ENCODE results near the gene ZIC4. TPM values are rescaled to one million over a fixed set of nuclear protein-coding genes. Genes with fewer than 3 reads are reported as not detected.

ZIC4 gene
- total RNA-seq, 1 donor from 2014 or later: not detected

DNA sequence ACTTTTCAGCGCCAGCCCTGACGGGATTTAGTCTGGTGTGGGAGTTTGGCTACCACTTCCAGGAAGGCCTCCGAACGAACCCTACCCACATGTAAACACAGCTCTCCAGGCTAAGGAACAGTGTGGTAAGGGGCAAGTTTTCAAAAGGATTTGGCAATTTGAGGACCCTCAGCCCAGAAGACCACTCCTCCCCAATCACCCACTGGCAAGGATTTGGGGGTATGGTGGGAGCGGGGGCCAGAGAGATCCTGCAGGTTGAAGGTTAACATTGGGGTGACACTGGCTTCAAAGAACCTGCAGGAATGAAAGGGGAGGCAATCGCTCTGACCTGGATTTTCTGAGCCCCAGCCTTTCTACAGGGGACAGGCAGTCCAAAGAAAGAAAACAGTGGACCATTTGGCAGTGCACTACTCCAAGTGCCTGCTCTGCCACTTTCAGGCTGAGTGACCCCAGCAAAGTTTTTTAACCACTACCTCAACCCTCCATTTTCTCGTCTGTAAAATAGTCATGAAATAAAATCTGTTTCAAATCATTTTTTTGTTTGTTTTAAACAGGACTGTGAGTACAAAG lies 34.5 kb downstream of the ZIC4 start:
- DNase-seq (ENCODE audit: low read depth in 2 of 2): no peak

DNA sequence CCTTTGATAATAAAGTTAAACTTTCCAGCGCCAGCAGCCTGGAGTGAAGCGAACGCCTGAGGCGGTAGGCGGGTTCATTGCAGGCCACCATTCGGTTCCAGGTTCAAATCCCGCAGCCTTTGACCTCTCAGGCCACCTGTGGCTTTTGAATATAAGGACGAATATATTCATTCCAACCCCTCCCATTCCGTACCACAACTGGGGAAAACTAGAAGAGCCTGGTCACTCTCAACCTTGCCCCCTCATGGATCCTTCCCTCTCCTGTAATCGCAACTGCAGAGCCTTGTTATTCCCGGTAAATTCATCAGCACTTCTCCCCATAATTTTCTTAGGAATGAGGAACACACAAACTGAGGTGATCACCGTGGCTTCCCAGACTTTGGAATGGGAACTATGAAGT lies 35.2 kb downstream of the ZIC4 start:
- DNase-seq (ENCODE audit: low read depth in 2 of 2): no peak

DNA sequence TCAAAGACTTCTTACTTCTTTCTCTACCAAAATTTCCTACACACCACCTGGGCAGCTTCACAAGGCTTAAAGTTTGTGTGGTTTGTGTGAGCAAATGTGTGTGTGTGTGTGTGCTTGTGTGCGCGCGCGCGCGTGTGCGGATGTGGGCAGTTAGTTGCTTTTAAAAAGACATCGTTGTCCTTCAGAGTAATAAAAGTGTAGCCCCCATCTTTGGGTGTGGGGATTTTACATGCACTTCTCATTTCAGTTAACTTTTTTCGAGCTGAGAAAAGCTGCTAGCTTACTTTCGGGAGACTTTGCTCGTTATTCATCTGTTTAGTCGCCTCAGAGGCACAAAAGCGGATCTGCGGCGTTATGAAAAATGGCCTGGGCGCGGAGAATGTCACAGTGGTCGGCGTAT lies 36.0 kb downstream of the ZIC4 start:
- no peak for DNase-seq (ENCODE audit: low read depth in 2 of 2)

DNA sequence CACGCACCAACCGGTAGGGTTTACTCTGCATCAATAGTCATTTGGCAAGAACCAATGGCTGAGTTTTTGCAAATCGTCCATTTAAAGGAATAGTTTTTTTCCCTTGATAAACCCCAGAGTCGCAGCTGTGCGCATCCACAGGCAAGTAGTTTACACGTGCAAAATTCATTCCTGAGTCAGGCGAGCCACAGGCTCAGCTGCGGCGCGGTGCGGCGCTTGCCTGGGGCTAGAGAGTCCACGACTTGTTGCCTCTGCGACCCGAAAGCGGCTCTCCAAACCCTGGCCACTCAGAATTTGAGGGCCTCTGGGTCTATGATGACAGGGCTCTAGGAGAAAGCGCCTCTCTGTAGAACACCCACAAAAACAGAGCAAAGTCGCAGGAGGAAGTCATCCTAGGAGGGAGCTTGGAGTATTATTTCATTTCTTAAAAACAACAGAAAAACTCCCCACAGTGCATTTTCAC lies 36.7 kb downstream of the ZIC4 start:
- DNase-seq (ENCODE audit: low read depth in 2 of 2): no peak

DNA sequence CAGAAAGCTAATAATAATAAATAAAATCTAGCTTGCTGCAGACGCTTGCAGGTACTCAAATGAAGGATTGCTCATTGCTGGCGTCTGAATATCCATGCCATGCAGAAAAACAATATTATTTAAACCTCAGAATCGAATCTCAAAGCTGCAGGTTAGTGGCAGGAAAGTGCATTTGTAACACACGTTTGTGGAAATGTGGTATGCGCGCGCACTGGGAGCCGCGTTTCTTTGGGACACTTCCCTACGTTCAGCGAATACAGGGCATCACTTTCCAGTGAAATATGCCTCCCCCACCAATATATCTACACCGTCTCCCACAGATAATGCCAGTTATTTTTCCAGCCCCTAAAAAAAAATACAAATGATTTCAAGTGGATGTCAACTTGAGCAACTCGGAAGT lies 37.1 kb downstream of the ZIC4 start:
- no peak for DNase-seq (ENCODE audit: low read depth in 2 of 2)

DNA sequence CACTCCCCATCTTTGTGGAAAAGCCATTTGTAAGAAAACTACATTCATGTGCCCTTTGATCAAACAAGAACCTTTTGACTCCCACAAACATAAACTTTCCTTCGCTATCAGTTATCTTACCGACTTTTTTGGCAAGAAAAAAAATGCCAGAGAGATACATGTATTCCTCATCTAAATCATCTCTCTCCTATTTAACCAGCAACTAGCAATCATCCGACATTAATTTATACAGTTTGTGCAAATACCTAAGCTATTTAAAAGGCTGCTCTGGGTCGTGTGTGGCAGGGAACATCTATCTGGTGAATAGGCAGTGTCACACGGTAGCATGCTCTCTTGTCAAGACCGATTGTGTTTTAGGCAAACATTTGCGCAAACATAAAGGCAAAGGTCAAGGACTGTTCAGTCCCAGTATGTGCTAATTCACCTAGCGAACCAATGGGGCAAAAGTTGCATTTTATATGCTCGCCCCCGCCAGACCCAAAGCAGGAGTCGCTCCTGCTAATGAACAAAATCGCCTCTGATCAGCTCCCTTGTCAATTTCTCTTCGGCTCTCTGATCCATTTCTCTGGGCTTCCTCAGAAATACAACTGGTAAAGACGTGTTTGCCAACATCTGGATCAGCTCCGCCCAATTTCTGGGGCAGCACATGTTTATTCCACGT lies 37.7 kb downstream of the ZIC4 start:
- no peak for DNase-seq (ENCODE audit: low read depth in 2 of 2)

DNA sequence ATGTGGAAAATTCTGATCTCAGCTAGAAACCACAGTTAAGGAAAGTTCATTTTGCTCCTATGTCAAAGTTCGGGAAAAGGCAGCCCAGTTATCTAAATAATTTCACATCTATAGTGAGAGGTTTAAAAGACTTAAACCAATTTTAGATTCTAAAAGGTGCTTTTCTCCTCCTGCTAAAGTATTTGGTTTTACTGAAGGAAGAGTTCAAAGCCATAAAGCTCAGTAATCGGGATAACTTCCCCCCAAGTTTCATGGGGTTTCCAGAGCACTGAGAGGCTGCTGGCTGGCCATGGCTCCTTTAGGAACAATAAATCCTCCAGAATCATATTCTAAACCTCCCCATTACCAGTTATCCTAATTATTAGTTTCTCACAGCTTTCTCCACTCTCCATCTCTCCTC lies 38.2 kb downstream of the ZIC4 start:
- no peak for DNase-seq (ENCODE audit: low read depth in 2 of 2)

DNA sequence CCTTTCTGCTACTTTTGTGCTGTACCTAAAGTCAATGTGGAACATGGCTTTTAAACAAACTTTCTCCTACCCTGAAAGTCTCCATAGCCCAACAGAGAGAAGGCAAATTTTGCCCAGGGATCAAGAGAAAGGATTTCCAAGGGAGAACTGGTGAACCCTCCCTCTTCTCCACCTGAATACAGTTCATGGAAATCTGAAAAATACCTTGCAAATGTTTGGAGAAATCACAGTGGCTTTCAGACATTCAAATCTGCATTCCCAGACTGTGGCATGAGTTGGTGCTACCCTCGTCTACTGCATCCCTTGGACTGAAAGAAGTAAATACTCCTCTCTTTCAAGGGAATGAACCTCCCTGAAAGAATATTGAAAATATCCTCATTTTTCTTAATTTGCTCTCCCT lies 38.7 kb downstream of the ZIC4 start:
- DNase-seq (ENCODE audit: low read depth in 2 of 2): no peak

DNA sequence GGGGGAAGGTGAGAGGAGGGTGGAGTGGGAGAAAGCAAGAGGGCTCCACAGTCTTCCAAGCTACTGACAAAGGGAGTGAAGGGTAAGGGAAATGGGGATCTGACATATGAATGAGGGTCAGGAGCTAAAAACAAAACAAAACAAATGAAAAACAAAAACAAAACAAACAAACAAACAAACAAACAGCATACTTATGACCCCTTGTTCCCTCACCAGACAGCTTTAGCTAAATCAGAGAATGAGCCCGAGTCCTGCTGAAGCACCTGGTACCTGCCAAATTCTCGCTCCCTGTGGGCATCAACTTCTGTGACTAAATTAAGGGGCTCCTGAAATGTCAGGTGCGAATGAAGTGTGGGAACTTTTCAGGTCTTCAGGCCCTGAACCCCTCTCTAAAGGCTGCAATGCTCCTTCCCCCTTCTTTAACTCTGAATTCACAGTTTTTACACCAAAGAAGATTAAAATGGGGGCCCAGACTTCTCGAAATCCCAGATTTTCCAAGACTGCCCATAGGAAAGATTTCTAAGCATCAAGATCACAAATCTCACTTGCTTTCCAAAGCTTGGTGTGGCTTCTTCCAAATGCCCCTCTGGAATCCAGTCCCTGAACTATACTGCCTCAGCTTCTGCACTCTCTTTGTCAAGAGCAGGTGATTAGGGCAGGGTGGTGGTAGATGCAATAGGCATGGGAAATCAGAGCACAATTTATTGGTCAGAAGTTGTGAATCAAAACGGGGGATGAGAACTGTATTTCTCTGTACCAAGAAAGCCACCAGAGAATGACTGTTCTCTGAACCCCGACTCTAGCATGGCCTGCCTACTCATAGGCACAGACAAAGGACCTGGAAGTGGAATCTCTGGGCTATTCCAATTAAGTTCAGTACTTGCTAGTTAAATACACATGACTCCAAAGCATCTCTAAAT lies 40.9 kb downstream of the ZIC4 start:
- no peak for DNase-seq (ENCODE audit: low read depth in 2 of 2)

DNA sequence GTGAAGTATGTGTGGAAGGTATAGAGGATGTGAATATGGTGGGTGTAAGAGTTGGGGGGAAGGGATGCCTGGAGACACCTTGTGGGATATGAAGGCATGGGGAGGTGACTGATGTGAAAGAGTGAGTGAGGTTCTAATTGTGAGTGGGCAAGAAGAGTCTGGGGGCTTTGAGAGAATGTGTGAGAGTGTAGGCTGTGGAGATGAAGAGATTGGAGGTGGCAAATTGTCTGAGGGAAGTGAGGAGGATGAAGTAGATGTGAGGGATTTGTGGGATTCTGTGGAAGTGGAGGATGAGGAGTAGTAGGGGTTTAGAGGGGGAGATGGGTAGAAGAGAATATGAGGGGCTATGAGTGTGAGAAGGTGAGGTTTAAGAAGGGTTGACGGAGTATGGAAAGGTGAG lies 41.6 kb downstream of the ZIC4 start:
- DNase-seq (ENCODE audit: low read depth in 2 of 2): no peak

DNA sequence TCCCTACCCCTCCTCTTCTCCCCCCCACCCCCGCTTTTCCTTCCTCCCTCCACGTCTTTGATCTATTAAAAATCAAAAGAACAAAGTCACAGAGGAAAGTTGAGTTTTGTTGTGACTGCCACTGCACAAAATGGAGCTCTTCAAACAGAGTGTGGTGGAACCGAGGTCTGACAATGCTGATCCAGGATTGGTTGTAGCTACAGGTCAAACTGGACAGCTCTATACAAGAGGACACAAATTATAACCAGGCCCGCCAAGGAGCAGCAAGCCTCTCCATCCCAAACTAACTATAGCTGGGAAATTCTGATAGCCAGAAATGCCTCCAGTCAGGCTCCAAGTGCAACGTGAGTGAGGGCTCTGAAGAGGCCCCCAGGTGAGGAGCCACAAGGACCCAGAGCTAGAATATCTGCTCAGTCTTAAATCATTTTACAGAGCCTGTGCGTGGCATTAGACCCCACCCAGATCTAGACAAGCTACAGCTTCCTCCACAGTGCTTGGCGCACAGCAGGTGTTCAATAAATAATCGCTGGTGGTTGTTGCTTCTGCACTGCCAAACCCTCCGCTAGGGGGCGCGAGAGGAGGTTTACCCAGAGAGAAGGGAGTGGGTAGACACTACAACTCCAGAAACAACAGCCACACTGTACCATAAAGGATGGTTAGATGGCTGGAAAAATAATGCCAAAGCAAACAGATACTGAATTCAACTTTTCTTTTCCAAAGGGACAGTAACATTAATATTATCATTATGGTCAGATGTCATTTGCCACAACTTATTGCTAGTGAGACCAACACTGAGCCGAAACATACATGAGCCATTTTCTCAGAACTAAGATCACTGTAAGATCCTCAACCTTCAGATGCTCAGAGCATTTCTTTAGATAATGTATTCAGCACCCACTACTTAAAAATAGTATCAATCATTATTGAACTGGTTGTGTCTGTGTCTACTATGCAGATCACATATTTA lies 44.6 kb downstream of the ZIC4 start:
- peak; percentile 23 to 32 for DNase-seq (ENCODE audit: low read depth in 2 of 2)

DNA sequence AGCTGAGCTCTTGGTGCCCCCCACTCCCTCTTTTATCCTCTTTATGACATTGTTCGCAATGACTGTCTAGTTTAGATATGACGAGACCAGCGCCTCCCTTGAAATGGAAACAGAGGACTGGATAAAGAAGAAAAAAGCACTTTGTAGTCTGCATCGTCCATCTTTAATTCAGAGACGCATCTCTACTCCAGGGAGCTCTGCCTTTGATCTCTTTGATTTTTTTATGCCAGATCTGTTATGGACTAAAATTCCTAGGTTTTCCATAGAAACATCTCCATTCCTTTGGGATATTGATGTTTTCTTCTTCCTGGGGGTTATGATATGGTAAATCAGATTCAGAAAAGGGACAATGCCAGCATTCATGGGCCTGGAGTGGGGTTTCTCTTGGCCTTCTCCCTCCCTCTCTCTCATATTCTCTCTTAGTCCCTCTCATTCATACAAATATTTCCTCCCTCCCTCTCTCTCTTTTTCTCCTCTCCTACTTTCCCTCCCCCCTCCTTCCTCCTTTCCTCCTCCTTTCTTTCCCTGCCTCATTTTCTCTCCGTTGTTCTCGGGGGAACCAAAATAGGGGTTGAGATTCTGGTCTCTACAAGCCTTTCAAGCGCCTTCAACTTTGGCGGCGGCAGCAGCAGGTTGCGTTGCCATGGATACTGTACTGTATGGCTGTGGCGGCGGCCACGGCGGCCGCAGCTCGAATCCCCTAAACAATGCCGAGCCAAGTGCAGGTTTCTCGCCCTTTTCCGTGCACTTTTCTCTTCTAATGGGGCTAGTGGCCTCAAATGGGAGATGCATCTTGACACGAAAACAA lies 45.5 kb downstream of the ZIC4 start:
- DNase-seq (ENCODE audit: low read depth in 2 of 2): peak in 1 of 2 donors; percentile 14

DNA sequence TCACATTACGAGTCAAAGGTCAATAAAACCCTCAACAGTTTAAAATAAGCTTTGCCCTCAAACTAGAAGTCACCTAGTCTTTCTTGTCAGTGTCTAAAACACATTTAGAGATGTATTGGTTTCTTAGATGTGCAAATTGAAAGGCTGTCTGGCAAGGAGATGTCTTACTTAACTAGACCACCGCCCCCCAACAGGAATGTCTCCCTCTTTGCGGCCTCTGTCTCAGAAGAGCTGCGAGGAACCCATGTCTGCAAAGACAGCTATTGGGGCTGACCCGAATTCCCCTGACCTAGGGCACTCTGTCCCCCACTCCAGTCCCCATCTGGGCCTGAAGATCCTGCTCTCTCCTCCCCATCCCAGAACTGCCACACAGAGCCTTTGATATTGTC lies 46.3 kb downstream of the ZIC4 start:
- no peak for DNase-seq (ENCODE audit: low read depth in 2 of 2)

DNA sequence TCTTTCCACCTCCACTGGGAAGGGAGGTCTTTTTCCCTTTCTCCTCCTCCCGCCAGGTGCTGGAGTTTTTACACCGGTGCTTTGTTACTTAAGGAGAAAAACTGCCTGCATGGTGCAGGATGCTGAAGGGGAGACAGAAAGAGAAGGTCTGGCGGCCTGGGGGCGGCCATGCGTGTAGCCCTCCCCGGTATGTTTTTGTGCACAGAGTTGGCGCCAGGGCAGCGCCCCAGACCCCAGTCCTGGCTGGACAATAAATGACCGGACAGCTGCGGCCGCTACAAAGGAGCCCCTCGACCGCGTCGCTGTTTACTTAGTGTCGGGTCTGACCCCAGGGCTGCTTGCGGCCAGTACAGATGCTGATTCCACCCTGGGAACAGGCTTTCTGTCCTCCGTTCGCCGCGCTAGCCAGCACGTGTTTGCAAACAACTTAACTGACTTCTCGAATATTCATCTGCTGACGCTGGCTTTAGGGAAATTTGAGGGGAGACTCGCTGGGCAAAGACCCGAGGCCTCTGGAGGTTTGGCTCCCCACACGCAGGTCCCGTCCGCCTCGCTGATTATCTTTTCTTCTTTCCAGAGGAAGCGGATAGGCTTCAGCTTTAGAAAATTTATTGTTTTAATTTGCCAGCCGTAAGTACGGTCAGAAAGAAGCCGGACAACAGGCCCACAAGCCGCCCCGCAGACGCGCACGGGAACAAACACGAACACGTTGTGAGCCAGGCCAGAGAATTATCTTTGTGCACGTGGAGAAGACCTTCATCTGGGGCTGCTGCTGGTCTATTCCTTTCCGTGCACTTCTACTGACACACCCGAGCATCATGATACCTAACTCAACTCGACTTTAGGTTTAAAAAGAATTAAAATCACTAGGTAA lies 46.9 kb downstream of the ZIC4 start:
- DNase-seq (ENCODE audit: low read depth in 2 of 2): no peak

DNA sequence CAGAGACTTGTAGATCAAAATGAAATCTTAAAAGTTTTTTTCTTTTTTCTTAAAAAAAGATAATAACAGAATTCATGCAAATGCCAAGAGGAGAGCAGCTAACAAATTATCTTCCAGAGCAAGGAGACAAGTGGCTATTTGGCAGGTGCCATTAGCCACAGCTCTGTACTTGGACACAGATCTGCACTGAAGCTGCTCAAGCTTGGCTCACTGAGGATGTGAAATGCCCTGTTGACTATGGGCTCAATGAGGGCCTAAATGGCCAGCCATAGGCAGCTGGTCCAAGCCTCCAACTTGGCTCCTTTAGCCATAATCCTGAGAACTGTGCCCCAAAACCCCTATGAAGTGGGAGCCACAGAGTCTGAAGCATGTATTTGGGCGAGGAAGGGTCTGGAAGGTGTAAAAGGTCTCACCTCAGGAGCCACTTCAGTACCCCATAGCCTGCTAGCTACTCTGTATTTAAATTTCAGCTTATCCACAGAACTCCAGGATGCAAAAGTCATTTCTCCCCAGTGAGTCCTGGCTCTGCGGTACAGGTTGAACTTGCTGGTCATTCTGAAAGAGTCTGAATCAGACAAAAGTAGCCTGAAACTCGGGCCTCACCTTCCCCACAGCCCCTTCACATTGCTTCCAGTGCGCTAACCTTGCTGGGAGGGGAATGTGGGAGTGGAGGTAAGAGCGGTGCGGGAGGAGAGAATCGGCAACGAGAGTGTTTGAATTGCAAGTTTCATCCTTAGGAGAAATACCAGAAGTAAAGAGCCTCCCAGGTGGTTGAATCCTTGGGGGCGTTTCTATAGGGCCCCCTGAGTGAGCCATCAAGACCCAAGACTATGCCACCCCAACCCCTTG lies 48.0 kb downstream of the ZIC4 start:
- no peak for DNase-seq (ENCODE audit: low read depth in 2 of 2)

DNA sequence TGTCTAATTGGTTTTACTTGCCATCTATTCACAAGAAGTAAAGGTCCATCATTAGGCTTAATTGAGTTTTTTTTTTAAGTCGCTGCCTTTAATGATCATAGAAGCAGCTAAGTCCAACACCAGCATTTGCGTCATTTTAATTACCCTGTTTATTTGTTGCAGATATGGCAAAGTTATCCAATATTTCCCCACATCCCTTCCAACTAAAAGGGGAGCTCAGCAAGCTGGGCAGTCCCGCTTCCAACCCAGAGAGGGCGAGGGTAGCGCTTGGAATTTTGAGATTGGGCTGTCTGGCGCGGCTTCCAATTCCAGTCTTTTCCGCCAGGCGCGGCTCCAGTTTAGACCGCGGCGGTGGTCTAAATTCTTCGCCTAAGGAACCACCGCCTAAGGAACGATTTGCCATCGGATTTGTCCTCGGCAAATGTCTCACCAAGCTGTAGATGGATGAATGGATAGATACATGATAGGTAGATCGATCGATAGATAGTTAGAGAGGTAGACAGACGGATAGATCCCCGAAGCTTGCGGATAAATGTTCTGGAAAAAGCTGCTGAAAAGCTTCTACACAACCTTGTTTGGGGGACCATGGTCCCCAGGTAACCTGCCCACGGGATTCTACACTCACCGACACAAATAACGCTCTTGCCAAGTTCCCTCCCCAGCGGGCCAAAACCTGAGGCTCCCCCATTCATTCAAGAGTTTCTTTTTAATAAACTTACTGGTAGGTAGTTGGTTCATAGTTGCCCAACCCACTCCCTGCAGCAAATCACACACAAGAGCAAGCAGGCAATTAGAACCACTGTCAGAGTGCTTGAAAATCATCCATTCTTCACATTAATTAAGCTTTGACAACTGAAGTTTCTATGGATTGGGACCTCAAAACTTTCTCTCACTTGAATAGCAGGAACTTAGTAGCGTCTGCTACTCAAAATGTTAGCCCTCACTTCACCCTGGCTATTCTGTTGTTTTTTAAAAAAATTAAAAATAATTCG lies 49.1 kb downstream of the ZIC4 start:
- no peak for DNase-seq (ENCODE audit: low read depth in 2 of 2)

DNA sequence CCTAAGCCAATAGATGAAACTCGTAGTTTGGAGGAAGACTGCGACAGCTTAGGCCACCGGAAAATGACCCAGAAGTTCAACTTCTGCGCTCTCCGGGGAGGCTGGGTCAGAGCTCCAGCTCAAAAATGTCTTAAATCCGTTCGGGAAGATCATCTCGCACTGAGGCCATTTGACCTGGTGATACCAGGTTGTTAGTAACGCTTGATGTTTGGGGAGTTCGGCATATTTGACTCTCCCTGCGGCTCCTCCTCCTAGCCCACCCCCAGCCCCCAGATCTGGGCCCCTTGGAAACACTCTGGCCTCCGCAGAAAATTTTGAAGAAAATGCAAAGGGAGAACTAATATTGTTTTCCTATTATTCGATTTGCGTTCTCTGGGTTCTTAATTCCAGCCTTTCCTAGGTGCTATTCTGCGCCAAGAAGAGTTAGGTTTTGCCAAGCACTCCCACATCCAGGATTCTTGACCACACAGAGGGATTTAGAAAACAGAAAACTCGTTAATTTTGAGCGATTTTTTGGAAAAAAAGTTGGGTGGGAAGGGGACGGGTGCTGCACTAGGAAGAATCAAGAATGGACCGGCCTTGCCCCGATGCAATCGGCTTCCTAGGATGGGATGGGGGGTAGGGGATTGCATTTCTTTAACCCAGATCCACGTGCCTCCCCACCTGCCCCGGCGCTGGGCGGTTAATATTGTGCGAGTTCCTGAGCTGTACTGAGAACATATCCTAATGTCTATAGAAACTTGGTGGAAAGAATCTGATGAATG lies 50.0 kb downstream of the ZIC4 start:
- DNase-seq (ENCODE audit: low read depth in 2 of 2): no peak
